SK-N-SH treated with all-trans-retinoic acid at 6 μM for 48 hours (cell line): ENCODE measurements around the gene BCKDHA.

ENCODE experiments used
- ATAC-seq: fragments of 200-7000 bp; cut with Tn5 transposase; 3 replicates; pipeline ENCODE4 v1.9.1; 2020; ENCODE audit warnings: mild to moderate bottlenecking, moderate library complexity
- ARNTL ChIP-seq: fragments of 450-650 bp; formaldehyde crosslinking; IDR thresholded peaks from 2 replicates; pipeline ENCODE4 v1.5.0; 2020; ENCODE audit warnings: low read depth, mild to moderate bottlenecking, moderate library complexity, borderline replicate concordance
- BACH2 ChIP-seq: fragments of 250-450 bp; sonication (Bioruptor Pico); IDR thresholded peaks from 2 replicates; pipeline ENCODE4 v1.9.0; 2021; ENCODE audit warnings: mild to moderate bottlenecking, borderline replicate concordance
- CREB5 ChIP-seq: fragments of 250-450 bp; sonication (Bioruptor Pico); IDR thresholded peaks from 2 replicates; pipeline ENCODE4 v1.5.1; 2020; ENCODE audit warnings: low read depth, mild to moderate bottlenecking, moderate library complexity
- CSDC2 ChIP-seq: fragments of 250-450 bp; sonication (Bioruptor Pico); IDR thresholded peaks from 2 replicates; pipeline ENCODE4 v1.5.0; 2020; ENCODE audit warnings: mild to moderate bottlenecking, moderate library complexity
- CSRNP3 ChIP-seq: fragments of 250-450 bp; sonication (Bioruptor Pico); IDR thresholded peaks from 2 replicates; pipeline ENCODE4 v1.5.1; 2021; ENCODE audit warnings: mild to moderate bottlenecking, moderate library complexity
- ESRRG ChIP-seq: fragments of 250-450 bp; sonication (Bioruptor Pico); IDR thresholded peaks from 2 replicates; pipeline ENCODE4 v1.6.1; 2021; ENCODE audit warnings: mild to moderate bottlenecking
- GLIS3 ChIP-seq: fragments of 250-450 bp; sonication (Bioruptor Pico); IDR thresholded peaks from 2 replicates; pipeline ENCODE4 v1.5.0; 2020; ENCODE audit warnings: mild to moderate bottlenecking, moderate library complexity
- OSR1 ChIP-seq: fragments of 250-450 bp; sonication (Bioruptor Pico); IDR thresholded peaks from 2 replicates; pipeline ENCODE4 v1.8.0; 2022; ENCODE audit warnings: moderate library complexity, mild to moderate bottlenecking, inconsistent platforms
- PATZ1 ChIP-seq: fragments of 250-450 bp; sonication (Bioruptor Pico); IDR thresholded peaks from 2 replicates; pipeline ENCODE4 v1.8.0; 2020; ENCODE audit warnings: mild to moderate bottlenecking, moderate library complexity, borderline replicate concordance
- POU6F1 ChIP-seq: fragments of 250-450 bp; sonication (Bioruptor Pico); IDR thresholded peaks from 2 replicates; pipeline ENCODE4 v1.8.0; 2021; ENCODE audit warnings: low read depth, mild to moderate bottlenecking, moderate library complexity, borderline replicate concordance
- PPARA ChIP-seq: fragments of 250-450 bp; sonication (Bioruptor Pico); IDR thresholded peaks from 2 replicates; pipeline ENCODE4 v1.5.0; 2020; ENCODE audit warnings: mild to moderate bottlenecking, borderline replicate concordance
- RARB ChIP-seq: fragments of 250-450 bp; sonication (Bioruptor Pico); IDR thresholded peaks from 2 replicates; pipeline ENCODE4 v1.8.0; 2021; ENCODE audit warnings: mild to moderate bottlenecking, moderate library complexity
- SNAI2 ChIP-seq: fragments of 250-450 bp; sonication (Bioruptor Pico); IDR thresholded peaks from 2 replicates; pipeline ENCODE4 v1.5.0; 2020; ENCODE audit warnings: mild to moderate bottlenecking, moderate library complexity
- TCF4 ChIP-seq: fragments of 250-450 bp; sonication (Bioruptor Pico); IDR thresholded peaks from 2 replicates; pipeline ENCODE4 v1.8.0; 2021; ENCODE audit warnings: mild to moderate bottlenecking, moderate library complexity, borderline replicate concordance
- TOX ChIP-seq: fragments of 250-450 bp; sonication (Bioruptor Pico); IDR thresholded peaks from 2 replicates; pipeline ENCODE4 v1.8.0; 2021; ENCODE audit warnings: mild to moderate bottlenecking, moderate library complexity, borderline replicate concordance
- ZC3H10 ChIP-seq: fragments of 250-450 bp; sonication (Bioruptor Pico); IDR thresholded peaks from 2 replicates; pipeline ENCODE4 v1.5.1; 2021; ENCODE audit warnings: mild to moderate bottlenecking, moderate library complexity
- ZFP3 ChIP-seq: fragments of 250-450 bp; sonication (Bioruptor Pico); IDR thresholded peaks from 2 replicates; pipeline ENCODE4 v1.5.0; 2020; ENCODE audit warnings: mild to moderate bottlenecking, moderate library complexity
- ZFP30 ChIP-seq: fragments of 450-650 bp; formaldehyde crosslinking; IDR thresholded peaks from 2 replicates; pipeline ENCODE4 v1.5.0; 2022; ENCODE audit warnings: mild to moderate bottlenecking, moderate library complexity
- ZNF565 ChIP-seq: fragments of 450-650 bp; formaldehyde crosslinking; conservative IDR thresholded peaks from 2 replicates; pipeline ENCODE4 v1.5.0; 2020; ENCODE audit warnings: low read depth, mild to moderate bottlenecking, moderate library complexity
- ZNF70 ChIP-seq: fragments of 450-650 bp; formaldehyde crosslinking; IDR thresholded peaks from 2 replicates; pipeline ENCODE4 v1.5.0; 2020; ENCODE audit warnings: mild to moderate bottlenecking, moderate library complexity
- ZNF8 ChIP-seq: fragments of 450-650 bp; formaldehyde crosslinking; IDR thresholded peaks from 2 replicates; pipeline ENCODE4 v1.5.0; 2020; ENCODE audit warnings: mild to moderate bottlenecking, moderate library complexity

BCKDHA gene

GRCh38 chr19:41355802-41356201, 41.8 kb upstream of the BCKDHA start:
- ATAC-seq = no peak
- TF ChIP-seq ZNF565 = no peak
- no peak for TF ChIP-seq GLIS3 (CRISPR knock-in tag)
- TF ChIP-seq PATZ1 (CRISPR knock-in tag) = no peak
- no peak for TF ChIP-seq RARB
- TF ChIP-seq ZNF8 = no peak
- no peak for TF ChIP-seq TCF4 (CRISPR knock-in tag)
- no peak for TF ChIP-seq CSDC2
- TF ChIP-seq ZFP30 (CRISPR knock-in tag) = no peak
- no peak for TF ChIP-seq BACH2 (CRISPR knock-in tag)
- TF ChIP-seq TOX (CRISPR knock-in tag) = no peak
- TF ChIP-seq SNAI2 (CRISPR knock-in tag) = no peak
- no peak for TF ChIP-seq ZNF70 (CRISPR knock-in tag)
- TF ChIP-seq CSRNP3 (CRISPR knock-in tag) = no peak
- no peak for TF ChIP-seq ARNTL (CRISPR knock-in tag)
- no peak for TF ChIP-seq ESRRG (CRISPR knock-in tag)
- no peak for TF ChIP-seq PPARA (CRISPR knock-in tag)

- TF ChIP-seq GLIS3 (CRISPR knock-in tag) = no peak
- no peak for TF ChIP-seq CSDC2
- TF ChIP-seq CREB5 (CRISPR knock-in tag) = no peak
- TF ChIP-seq TCF4 (CRISPR knock-in tag) = no peak
- TF ChIP-seq ESRRG (CRISPR knock-in tag) = no peak
- no peak for TF ChIP-seq PATZ1 (CRISPR knock-in tag)
- TF ChIP-seq PPARA (CRISPR knock-in tag) = no peak
- no peak for ATAC-seq
Observed at GRCh38 chr19:41356984-41357739, 40.5 kb upstream of the BCKDHA start.

GRCh38 chr19:41357746-41358145, 39.9 kb upstream of the BCKDHA start:
- ATAC-seq = no peak
- TF ChIP-seq ZFP3 (CRISPR knock-in tag) (no peak), ZC3H10 (CRISPR knock-in tag) (no peak), POU6F1 (CRISPR knock-in tag) (no peak), RARB (no peak), OSR1 (CRISPR knock-in tag) (no peak), SNAI2 (CRISPR knock-in tag) (no peak), ARNTL (CRISPR knock-in tag) (no peak), GLIS3 (CRISPR knock-in tag) (no peak), ZNF70 (CRISPR knock-in tag) (no peak), TOX (CRISPR knock-in tag) (no peak), CREB5 (CRISPR knock-in tag) (no peak), ZFP30 (CRISPR knock-in tag) (no peak)
